ENCODE results near the gene RYR1.

Gene RYR1

GRCh38 chr19:38527466-38528136, 94.1 kb downstream of the RYR1 start:
- peak in 3 of 10 donors; percentile 51 to 69 (median 62) for DNase-seq
- intact Hi-C loops (cut with DNase I), result no loop called here

DNA sequence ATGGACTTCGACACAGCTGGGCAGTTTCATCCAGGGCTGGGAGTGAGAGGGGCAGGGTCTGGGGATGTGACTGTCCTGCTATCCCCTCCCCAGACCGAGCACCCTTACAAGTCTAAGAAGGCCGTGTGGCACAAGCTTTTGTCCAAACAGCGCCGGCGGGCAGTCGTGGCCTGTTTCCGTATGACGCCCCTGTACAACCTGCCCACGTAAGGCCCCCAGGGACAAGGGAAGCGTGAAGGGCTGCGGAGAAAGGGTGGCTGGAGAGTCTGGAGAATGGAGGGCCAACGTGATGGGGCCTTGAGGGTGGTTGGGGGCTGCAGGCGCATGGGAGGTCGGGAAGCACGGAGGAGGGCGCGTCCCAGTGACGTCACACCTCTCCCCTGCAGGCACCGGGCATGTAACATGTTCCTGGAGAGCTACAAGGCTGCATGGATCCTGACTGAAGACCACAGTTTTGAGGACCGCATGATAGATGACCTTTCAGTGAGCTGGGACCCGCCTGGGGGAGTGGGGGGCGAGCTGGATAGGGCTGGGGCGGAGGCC, 94.8 kb downstream of the RYR1 start:
- peak in 3 of 10 donors; percentile 52 to 75 (median 65) for DNase-seq
- intact Hi-C loops (cut with DNase I), result no loop called here

GRCh38 chr19:38528931-38529330, 95.4 kb downstream of the RYR1 start:
- intact Hi-C loops (cut with DNase I), result no loop called here
- DNase-seq, result peak in 3 of 10 donors; percentile 46 to 64 (median 59)

DNA sequence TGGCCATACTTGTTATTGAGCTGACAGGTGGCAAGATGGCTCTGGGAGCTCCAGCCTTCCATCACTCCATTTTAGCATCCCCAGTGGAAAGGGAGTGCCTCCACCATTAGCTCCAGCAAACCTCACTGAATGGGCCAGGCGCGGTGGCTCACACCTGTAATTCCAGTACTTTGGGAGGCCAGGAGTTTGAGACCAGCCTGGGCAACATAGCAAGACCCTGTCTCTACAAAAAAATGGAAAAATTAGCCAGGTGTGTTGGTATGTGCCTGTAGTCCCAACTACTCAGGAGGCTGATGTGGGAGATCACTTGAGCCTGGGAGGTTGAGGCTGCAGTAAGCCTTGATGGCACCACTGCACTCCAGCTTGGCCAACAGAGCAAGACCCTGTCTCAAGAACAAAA, 98.0 kb downstream of the RYR1 start:
- intact Hi-C loops (cut with DNase I), result no loop called here
- DNase-seq, result peak in 1 of 10 donors; percentile 27

- peak in 2 of 10 donors; percentile 25 to 59 for DNase-seq
- intact Hi-C loops (cut with DNase I), result no loop called here
These were observed 99.4 kb downstream of the RYR1 start for GRCh38 chr19:38532939-38533338.

- DNase-seq, result peak in 2 of 10 donors; percentile 46 to 63
- intact Hi-C loops (cut with DNase I), result no loop called here
These were observed 101.1 kb downstream of the RYR1 start for GRCh38 chr19:38534574-38534973.

- no peak for DNase-seq
- intact Hi-C loops (cut with DNase I), result no loop called here
These were observed 101.7 kb downstream of the RYR1 start for GRCh38 chr19:38535212-38535611.

DNA sequence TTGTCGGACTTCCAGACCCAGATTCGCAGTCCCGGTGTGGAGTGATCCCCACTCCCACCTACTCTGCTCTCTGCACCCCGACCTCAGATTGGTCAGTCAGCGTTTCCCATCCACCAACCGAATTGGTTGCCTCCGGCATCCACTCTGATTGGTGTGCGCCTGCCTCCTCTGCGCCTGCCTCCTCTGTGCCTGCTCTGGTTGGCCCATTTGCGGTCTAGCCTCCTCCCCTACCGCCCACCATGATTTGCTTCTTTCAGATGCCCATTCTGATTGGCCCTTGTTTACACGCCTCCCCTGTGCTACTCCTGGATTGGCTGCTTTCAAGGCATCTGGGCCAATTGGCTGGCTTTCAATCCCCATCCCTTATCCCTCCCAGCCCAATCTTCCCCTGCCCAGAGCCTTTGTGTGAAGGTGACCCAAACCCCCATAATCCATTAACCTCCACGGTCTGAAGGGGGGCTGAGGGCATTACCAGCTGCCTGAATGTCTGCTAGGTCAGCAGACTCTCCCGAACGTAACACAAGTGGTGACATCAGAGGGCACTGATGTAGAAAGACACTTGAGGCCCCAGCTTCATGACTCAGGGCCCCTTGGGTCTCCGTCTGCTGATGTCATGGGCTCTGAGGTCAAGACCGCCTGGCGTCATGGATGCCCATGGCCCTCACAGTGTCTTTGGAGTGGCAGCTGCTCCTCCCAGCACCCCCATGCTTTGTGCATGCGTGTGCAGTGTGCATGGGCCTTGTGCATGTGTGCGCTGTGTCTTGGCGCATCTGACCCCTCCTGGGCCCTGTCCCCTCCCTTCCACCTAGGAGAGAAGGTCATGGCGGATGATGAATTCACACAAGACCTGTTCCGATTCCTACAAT, 103.8 kb downstream of the RYR1 start:
- intact Hi-C loops (cut with DNase I), result no loop called here
- DNase-seq, result peak in 1 of 10 donors; percentile 58

DNA sequence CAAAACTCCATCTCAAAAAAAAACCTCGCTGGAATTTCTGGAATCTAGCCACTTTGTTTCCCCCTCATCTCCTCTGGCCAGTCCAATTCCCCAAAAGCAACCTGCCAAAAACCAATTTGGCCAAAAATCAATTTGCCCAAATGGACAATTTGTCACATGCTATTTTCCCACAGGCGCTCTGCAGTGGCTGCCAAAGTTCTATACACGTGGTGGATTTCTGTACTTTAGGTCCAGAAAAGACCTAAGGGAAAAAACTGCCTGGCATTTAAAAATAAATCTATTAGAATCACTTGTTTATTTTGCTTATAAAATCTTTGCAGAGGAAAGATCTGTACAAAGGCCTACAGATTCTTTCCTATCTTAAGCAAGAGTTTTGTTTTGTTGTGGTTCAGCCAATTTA, 104.9 kb downstream of the RYR1 start:
- peak in 1 of 10 donors; percentile 38 for DNase-seq
- intact Hi-C loops (cut with DNase I), result no loop called here

- peak in 1 of 10 donors; percentile 7 for DNase-seq
- intact Hi-C loops (cut with DNase I), result no loop called here
These were observed 105.5 kb downstream of the RYR1 start for GRCh38 chr19:38538793-38539528.

DNA sequence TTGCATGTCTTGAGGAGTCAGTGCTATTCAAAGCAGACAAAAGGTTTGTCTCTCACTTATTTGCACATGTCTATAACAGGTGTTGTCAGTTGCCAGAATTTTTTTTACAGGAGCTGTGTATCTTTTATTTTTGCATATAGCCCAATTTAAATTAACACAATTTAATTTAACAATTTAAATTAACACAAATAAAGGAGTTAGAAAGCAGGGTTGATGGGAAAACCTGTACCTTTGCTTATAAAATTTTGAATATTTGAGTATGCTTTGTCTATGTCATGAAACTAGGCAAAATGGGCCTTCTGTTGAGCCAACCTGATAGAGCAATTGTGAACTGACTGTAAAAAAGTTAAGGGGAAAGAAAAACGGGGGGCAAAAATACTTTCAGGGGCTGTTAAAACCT, 106.3 kb downstream of the RYR1 start:
- intact Hi-C loops (cut with DNase I), result loop anchor here (5.0 kb wide), 1 partner anchor 93 kb away; no protein-coding TSS in a partner anchor
- DNase-seq, result no peak

DNA sequence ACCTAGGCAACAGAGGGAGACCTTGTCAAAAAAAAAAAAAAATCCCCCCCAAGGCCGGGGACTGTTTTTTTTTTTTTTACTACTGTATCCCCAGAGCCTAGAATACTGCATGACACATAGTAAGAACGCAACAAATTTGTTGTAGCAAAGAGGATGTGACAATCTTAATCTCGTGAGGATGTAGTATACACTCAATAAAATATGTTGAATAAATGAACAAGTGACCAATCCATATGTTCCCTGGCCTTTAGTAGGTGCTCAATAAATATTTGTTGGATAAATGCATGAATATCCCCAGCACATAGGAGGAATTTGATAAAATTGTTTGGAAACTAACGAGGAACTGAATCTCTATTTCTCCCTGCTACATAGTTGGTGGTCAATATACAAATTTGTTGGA, 108.5 kb downstream of the RYR1 start:
- no peak for DNase-seq
- intact Hi-C loops (cut with DNase I), result loop anchor here (5.0 kb wide), 1 partner anchor 90 kb away; no protein-coding TSS in a partner anchor

DNA sequence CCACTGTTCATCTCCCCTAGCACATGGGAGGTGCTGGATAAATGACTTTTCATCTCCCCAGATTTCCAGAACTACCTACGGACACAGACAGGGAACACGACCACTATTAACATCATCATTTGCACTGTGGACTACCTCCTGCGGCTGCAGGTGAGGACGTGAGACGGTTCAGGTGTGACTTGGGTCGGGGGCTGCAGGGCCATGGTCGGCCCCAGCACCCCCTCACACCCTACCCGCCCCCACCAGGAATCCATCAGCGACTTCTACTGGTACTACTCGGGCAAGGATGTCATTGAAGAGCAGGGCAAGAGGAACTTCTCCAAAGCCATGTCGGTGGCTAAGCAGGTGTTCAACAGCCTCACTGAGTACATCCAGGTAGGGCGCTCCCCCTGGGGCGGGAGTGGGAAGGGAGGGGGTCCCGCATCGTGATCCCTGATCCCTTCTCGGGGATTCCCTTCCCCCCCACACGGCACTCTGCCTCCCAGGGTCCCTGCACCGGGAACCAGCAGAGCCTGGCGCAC, 109.9 kb downstream of the RYR1 start:
- intact Hi-C loops (cut with DNase I), result loop anchor here (5.0 kb wide), 1 partner anchor 89 kb away; no protein-coding TSS in a partner anchor
- no peak for DNase-seq

- intact Hi-C loops (cut with DNase I), result loop anchor here (2.0 to 5.0 kb wide), 2 partner anchors 88 to 387 kb away; partner anchors contain the start of genes MRPS12 and SARS2
- peak; percentile 69 to 98 (median 84) for DNase-seq
These were observed 110.5 kb downstream of the RYR1 start for GRCh38 chr19:38543807-38544568.

GRCh38 chr19:38544569-38545315, 111.3 kb downstream of the RYR1 start:
- intact Hi-C loops (cut with DNase I), result loop anchor here (2.0 to 5.0 kb wide), 2 partner anchors 88 to 386 kb away; partner anchors contain the start of genes MRPS12 and SARS2
- peak in 2 of 10 donors; percentile 21 to 26 for DNase-seq

GRCh38 chr19:38545596-38545995, 112.1 kb downstream of the RYR1 start:
- DNase-seq, result peak in 1 of 10 donors; percentile 39
- intact Hi-C loops (cut with DNase I), result loop anchor here (2.0 kb wide), 1 partner anchor 385 kb away; the partner anchor contains the start of genes MRPS12 and SARS2

GRCh38 chr19:38547421-38547820, 113.9 kb downstream of the RYR1 start:
- no peak for DNase-seq
- intact Hi-C loops (cut with DNase I), result no loop called here

DNA sequence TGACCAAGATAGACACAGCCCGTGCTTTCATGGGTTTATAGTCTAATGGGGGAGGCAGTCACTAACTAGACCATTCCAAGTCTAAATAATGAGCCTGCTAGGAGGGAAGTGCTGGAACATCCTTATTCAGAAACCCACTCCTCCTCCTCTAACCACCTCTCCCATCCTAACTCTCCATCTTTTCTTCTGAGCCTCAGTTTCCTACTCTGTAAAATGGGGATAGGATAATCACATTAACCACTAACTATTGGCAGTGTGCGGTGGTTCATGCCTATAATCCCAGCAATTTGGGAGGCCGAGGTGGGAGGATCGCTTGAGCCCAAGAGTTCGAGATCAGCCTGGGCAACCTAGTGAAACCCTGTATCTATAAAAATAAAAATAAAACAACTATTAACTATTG, 115.6 kb downstream of the RYR1 start:
- DNase-seq, result peak in 1 of 10 donors; percentile 3
- intact Hi-C loops (cut with DNase I), result no loop called here

Data from posterior cingulate gyrus (tissue), 11 donors.